Liver (tissue), 9 donors: ENCODE results near the gene FKBP1A. TPM values are rescaled to one million over a fixed set of nuclear protein-coding genes. Genes with fewer than 3 reads are reported as not detected.

Experiments
- DNase-seq: peaks from one replicate; pipeline ENCODE4 v3.0.0-alpha.2; 2017; ENCODE audit warnings: low spot score
- H3K27ac ChIP-seq, 2 donors: one replicate each; pipeline ENCODE4 v1.7.0; 2013; ENCODE audit warnings: inconsistent platforms in 2 of 2, low read length in 2 of 2, control low read depth in 1 of 2, low read depth in 1 of 2, mild to moderate bottlenecking in 1 of 2
- H3K27me3 ChIP-seq, 4 donors: one replicate each; pipeline versions ENCODE4 v1.6.1 to v1.7.0; 2013; ENCODE audit warnings: low read length in 3 of 4, inconsistent platforms in 1 of 4, mild to moderate bottlenecking in 1 of 4, moderate library complexity in 1 of 4; ENCODE audit not compliant: control insufficient read depth in 4 of 4, insufficient read depth in 4 of 4
- H3K36me3 ChIP-seq, 4 donors: one replicate each; pipeline versions ENCODE4 v1.6.1 to v1.7.0; 2013; ENCODE audit warnings: low read length in 3 of 4, mild to moderate bottlenecking in 3 of 4, low read depth in 1 of 4, moderate library complexity in 1 of 4; ENCODE audit not compliant: control insufficient read depth in 4 of 4, insufficient read depth in 3 of 4
- H3K4me1 ChIP-seq, 4 donors: one replicate each; pipeline versions ENCODE4 v1.6.1 to v1.7.0; 2013; ENCODE audit warnings: low read length in 3 of 4, mild to moderate bottlenecking in 3 of 4, moderate library complexity in 1 of 4; ENCODE audit not compliant: control insufficient read depth in 4 of 4, insufficient read depth in 4 of 4
- H3K4me3 ChIP-seq, 3 donors: one replicate each; pipeline versions ENCODE4 v1.6.1 to v1.7.0; 2013; ENCODE audit warnings: low read length in 3 of 3, control low read depth in 1 of 3, low read depth in 1 of 3, mild to moderate bottlenecking in 1 of 3
- H3K9ac ChIP-seq, 2 donors: one replicate each; pipeline ENCODE4 v1.7.0; 2013; ENCODE audit warnings: low read length in 2 of 2, mild to moderate bottlenecking in 2 of 2, moderate library complexity in 2 of 2, control low read depth in 1 of 2, low read depth in 1 of 2
- H3K9me3 ChIP-seq, 4 donors: one replicate each; pipeline versions ENCODE4 v1.6.1 to v1.7.0; 2013; ENCODE audit warnings: low read length in 3 of 4; ENCODE audit not compliant: control insufficient read depth in 4 of 4
- ATF3 ChIP-seq: IDR thresholded peaks from 2 replicates; pipeline ENCODE4 v1.6.1; 2016; ENCODE audit warnings: antibody characterized with exemption
- CTCF ChIP-seq: fragments of 150-350 bp; IDR thresholded peaks from 2 replicates; pipeline ENCODE4 v1.5.1; 2017; ENCODE audit warnings: improper control_type of control experiment, low read depth, low read length; ENCODE audit not compliant: missing input control
- EGR1 ChIP-seq, 2 donors: IDR thresholded peaks; 2 replicates each; pipeline ENCODE4 v1.6.1; 2016 to 2018; ENCODE audit warnings: antibody characterized with exemption in 2 of 2, low read depth in 2 of 2
- FOXA1 ChIP-seq: IDR thresholded peaks from 2 replicates; pipeline ENCODE4 v1.6.1; 2016; ENCODE audit warnings: antibody characterized with exemption
- GABPA ChIP-seq, 2 donors: IDR thresholded peaks in 1 of 2; conservative IDR thresholded peaks in 1 of 2; 2 replicates each; pipeline ENCODE4 v1.6.1; 2016; ENCODE audit warnings: antibody characterized with exemption in 2 of 2, mild to moderate bottlenecking in 1 of 2, moderate library complexity in 1 of 2
- MAX ChIP-seq: IDR thresholded peaks from 2 replicates; pipeline ENCODE4 v1.6.1; 2016; ENCODE audit warnings: antibody characterized with exemption
- REST ChIP-seq: IDR thresholded peaks from 2 replicates; pipeline ENCODE4 v1.6.1; 2016; ENCODE audit warnings: antibody characterized with exemption, mild to moderate bottlenecking
- RXRA ChIP-seq, 2 donors: IDR thresholded peaks; 2 replicates each; pipeline ENCODE4 v1.6.1; 2017 to 2018; ENCODE audit warnings: antibody characterized with exemption in 2 of 2, mild to moderate bottlenecking in 1 of 2
- SP1 ChIP-seq: IDR thresholded peaks from 2 replicates; pipeline ENCODE4 v1.6.1; 2018; ENCODE audit warnings: antibody characterized with exemption, mild to moderate bottlenecking
- TAF1 ChIP-seq: conservative IDR thresholded peaks from 2 replicates; pipeline ENCODE4 v1.6.1; 2016; ENCODE audit warnings: antibody characterized with exemption, mild to moderate bottlenecking
- YY1 ChIP-seq: IDR thresholded peaks from 2 replicates; pipeline ENCODE4 v1.6.1; 2016; ENCODE audit warnings: antibody characterized with exemption, mild to moderate bottlenecking
- ZBTB33 ChIP-seq: IDR thresholded peaks from 2 replicates; pipeline ENCODE4 v1.6.1; 2016; ENCODE audit warnings: antibody characterized with exemption
- WGBS: extraction: QIAGEN DNeasy Blood & Tissue Kit; methylation state at CpG from one replicate; pipeline ENCODE4 v1.1.7; 2013; 5-methylcytosine and 5-hydroxymethylcytosine counted together
- polyA plus RNA-seq, 2 donors: library from polyadenylated mRNA; stranded (reverse) in 1 of 2; unstranded in 1 of 2; fragments of 200-250 nt in 1 of 2; fragments of >200 nt in 1 of 2; fragmentation: Nextera tagmentation in 1 of 2; extraction: Ambion mirVana in 1 of 2; gene quantifications; one replicate each; pipeline versions ENCODE4 v1.2.1 to v1.2.3, GENCODE V29; 2013 to 2015
- total RNA-seq, 2 donors: library from RNA; depleted of rRNA; stranded (reverse); fragments of >200 nt; gene quantifications; one replicate each; pipeline ENCODE4 v1.2.3, GENCODE V29; 2014
- donor health status: healthy.
- donor health status: healthy.
- donor health status: healthy.
- donor health status: healthy.
- donor health status: healthy.

The FKBP1A gene
- total and polyA plus RNA-seq, 4 donors = 49.3 to 114 (median 76.9) TPM

GRCh38 chr20:1324598-1325172, 68.2 kb downstream of the FKBP1A start:
- peak overlapping the region; percentile 15 to 78 (median 68) for H3K4me3 ChIP-seq
- no peaks in the 10 kb centered on the region for H3K36me3 ChIP-seq
- TF ChIP-seq GABPA (IDR thresholded peaks at IDR 0.05 in 1 of 2, conservative IDR thresholded peaks at IDR 0.05 in 1 of 2) (no peak), FOXA1 (no peak), ZBTB33 (no peak), SP1 (no peak), REST (no peak), EGR1 (IDR thresholded peaks at IDR 0.05; ENCODE audit: low read depth in 2 of 2) (no peak), MAX (no peak), RXRA (IDR thresholded peaks at IDR 0.05) (no peak), CTCF (no peak), YY1 (no peak)
- H3K27me3 ChIP-seq = no peaks in the 10 kb centered on the region
- no peak overlapping the region for H3K9ac ChIP-seq
- H3K27ac ChIP-seq = peak overlapping the region; percentile 100
- H3K4me1 ChIP-seq = peaks cover 15 to 46% (median 32%) of the 10 kb centered on the region in 4 donors
- H3K9me3 ChIP-seq = no peaks in the 10 kb centered on the region
- DNase-seq = no peak
- 36% methylated on average over 15 of the region's 15 CpGs for WGBS

GRCh38 chr20:1323830-1324597, 68.8 kb downstream of the FKBP1A start:
- peak overlapping the region in 1 of 2 donors; percentile 100 for H3K27ac ChIP-seq
- peaks cover 13 to 40% (median 31%) of the 10 kb centered on the region in 4 donors for H3K4me1 ChIP-seq
- no peaks in the 10 kb centered on the region for H3K9me3 ChIP-seq
- DNase-seq = no peak
- H3K27me3 ChIP-seq = no peaks in the 10 kb centered on the region
- H3K9ac ChIP-seq = no peak overlapping the region
- 87% methylated on average over 12 of the region's 12 CpGs for WGBS
- TF ChIP-seq REST = no peak
- no peak for TF ChIP-seq CTCF
- TF ChIP-seq ATF3 = no peak
- TF ChIP-seq TAF1 = no peak
- no peak for TF ChIP-seq GABPA (IDR thresholded peaks at IDR 0.05 in 1 of 2, conservative IDR thresholded peaks at IDR 0.05 in 1 of 2)
- no peak for TF ChIP-seq EGR1 (IDR thresholded peaks at IDR 0.05; ENCODE audit: low read depth in 2 of 2)
- no peak for TF ChIP-seq YY1
- no peak overlapping the region for H3K4me3 ChIP-seq
- H3K36me3 ChIP-seq = no peaks in the 10 kb centered on the region
